CD4-positive, alpha-beta T cell (primary cell): ENCODE data around the gene USP12. TPM values are rescaled to one million over a fixed set of nuclear protein-coding genes. Genes with fewer than 3 reads are reported as not detected.
"Not testable (repeated sequence)": the region's sequence is repeated elsewhere in the genome, so short reads cannot be mapped to it uniquely, and the experiment has no call there.

Source experiments
- ATAC-seq: fragments of 200-7000 bp; cut with Tn5 transposase; one replicate; pipeline ENCODE4 v1.10.0; 2022; ENCODE audit warnings: mild to moderate bottlenecking; ENCODE audit not compliant: poor library complexity
- CTCF ChIA-PET: fragments of 350-600 bp; sonication (Branson Sonifier 250); formaldehyde crosslinking; loops from one replicate; lab custom pipeline; 2021; ENCODE audit warnings: antibody characterized with exemption, inconsistent platforms; lab: Charles Lee
- POLR2A ChIA-PET: fragments of 350-600 bp; sonication (Branson Sonifier 250); formaldehyde crosslinking; loops from one replicate; lab custom pipeline; 2021; ENCODE audit warnings: antibody characterized with exemption, inconsistent platforms; lab: Charles Lee
- DNase-seq, 14 experiments: peaks; one replicate each; pipeline ENCODE4 v3.0.0-alpha.2; 2013 to 2020; ENCODE audit warnings: mixed read lengths in 2 of 14
- H3K27ac ChIP-seq, 2 donors: one replicate each; pipeline versions ENCODE4 v1.5.1 to v1.7.0; 2013; ENCODE audit warnings: low read length in 2 of 2, low read depth in 1 of 2, mild to moderate bottlenecking in 1 of 2
- H3K27me3 ChIP-seq, 2 experiments: 1 replicate in 1 of 2; 2 replicates in 1 of 2; pipeline versions ENCODE4 v1.6.1 to v1.7.0; 2013; ENCODE audit warnings: low read length in 2 of 2, control low read depth in 1 of 2, mild to moderate bottlenecking in 1 of 2, moderate library complexity in 1 of 2; ENCODE audit not compliant: insufficient read depth in 2 of 2, control insufficient read depth in 1 of 2
- H3K36me3 ChIP-seq: one replicate; pipeline ENCODE4 v1.6.1; 2013; ENCODE audit warnings: low read length, control low read depth; ENCODE audit not compliant: insufficient read depth
- H3K4me1 ChIP-seq: one replicate; pipeline ENCODE4 v1.6.1; 2013; ENCODE audit warnings: low read length, control low read depth; ENCODE audit not compliant: insufficient read depth
- H3K4me3 ChIP-seq: one replicate; pipeline ENCODE4 v1.5.1; 2013; ENCODE audit warnings: mild to moderate bottlenecking, low read length, moderate library complexity
- H3K9me3 ChIP-seq, 2 experiments: 1 replicate in 1 of 2; 2 replicates in 1 of 2; pipeline versions ENCODE4 v1.6.1 to v1.7.0; 2013; ENCODE audit warnings: low read length in 2 of 2, mild to moderate bottlenecking in 2 of 2, control low read depth in 1 of 2, moderate library complexity in 1 of 2; ENCODE audit not compliant: control insufficient read depth in 1 of 2, insufficient read depth in 1 of 2
- H3K27ac Mint-ChIP-seq: one replicate; pipeline ENCODE4 v1.8.0; 2020; ENCODE audit warnings: mixed read lengths
- H3K27me3 Mint-ChIP-seq: one replicate; pipeline ENCODE4 v1.8.0; 2021; ENCODE audit warnings: mixed read lengths
- H3K36me3 Mint-ChIP-seq: one replicate; pipeline ENCODE4 v1.8.0; 2021; ENCODE audit warnings: low read depth, mixed read lengths
- H3K4me1 Mint-ChIP-seq: one replicate; pipeline ENCODE4 v1.8.0; 2021; ENCODE audit warnings: low read depth, mixed read lengths
- H3K4me3 Mint-ChIP-seq: one replicate; pipeline ENCODE4 v1.8.0; 2020; ENCODE audit warnings: mild to moderate bottlenecking, mixed read lengths
- H3K9me3 Mint-ChIP-seq: one replicate; pipeline ENCODE4 v1.8.0; 2020; ENCODE audit warnings: mixed read lengths
- intact Hi-C, 2 experiments: fragments of 100-400 bp; cut with DNase I in 1 of 2; cut with micrococcal nuclease in 1 of 2; formaldehyde crosslinking; loops; one replicate each; pipeline versions ENCODE4 v1.15.1 to v1.9.0; 2023 to 2025; cut with DNase I, micrococcal nuclease
- total RNA-seq, 174 experiments: library from RNA in 2 of 174; stranded (reverse) in 2 of 174; gene quantifications; one replicate each; pipeline ENCODE4 v1.2.3 and lab custom pipeline; 2021 to 2026
- TF ChIP-seq, protein P1 (sequence below): fragments of 200-600 bp; IDR thresholded peaks from one replicate; pipeline ENCODE4 v1.8.0; 2022; ENCODE audit warnings: antibody characterized with exemption, mild to moderate bottlenecking

The USP12 gene
- total RNA-seq, 2 experiments from 2014 or later = 56.9 to 58.8 TPM

DNA sequence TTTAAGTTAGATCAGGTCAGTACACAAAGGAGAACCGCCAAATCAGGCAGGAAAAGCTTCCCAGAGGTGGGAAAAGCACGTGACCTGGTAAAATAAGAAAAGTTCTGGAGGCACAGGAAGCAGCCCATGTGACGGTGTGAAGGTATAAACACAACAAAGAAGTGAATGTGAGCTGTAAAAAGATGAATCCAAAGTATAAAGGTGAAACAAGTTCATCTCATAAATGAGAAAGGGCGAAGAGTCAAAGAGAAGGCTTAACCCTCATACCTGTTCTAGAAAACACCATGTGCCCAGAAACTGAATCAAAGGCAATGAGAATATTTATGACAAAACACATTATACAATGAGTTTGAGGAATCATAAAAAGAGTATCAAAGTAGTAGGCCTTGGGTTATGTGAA, 47.0 kb downstream of the USP12 start:
- H3K27me3 Mint-ChIP-seq = no peaks in the 10 kb centered on the region
- no peak overlapping the region for H3K4me3 Mint-ChIP-seq
- ChIA-PET CTCF (no interaction called here), POLR2A (no interaction called here)
- DNase-seq (no peak), ATAC-seq (no peak)
- peaks cover 66% of the 10 kb centered on the region for H3K4me1 Mint-ChIP-seq
- TF ChIP-seq, protein P1, sequence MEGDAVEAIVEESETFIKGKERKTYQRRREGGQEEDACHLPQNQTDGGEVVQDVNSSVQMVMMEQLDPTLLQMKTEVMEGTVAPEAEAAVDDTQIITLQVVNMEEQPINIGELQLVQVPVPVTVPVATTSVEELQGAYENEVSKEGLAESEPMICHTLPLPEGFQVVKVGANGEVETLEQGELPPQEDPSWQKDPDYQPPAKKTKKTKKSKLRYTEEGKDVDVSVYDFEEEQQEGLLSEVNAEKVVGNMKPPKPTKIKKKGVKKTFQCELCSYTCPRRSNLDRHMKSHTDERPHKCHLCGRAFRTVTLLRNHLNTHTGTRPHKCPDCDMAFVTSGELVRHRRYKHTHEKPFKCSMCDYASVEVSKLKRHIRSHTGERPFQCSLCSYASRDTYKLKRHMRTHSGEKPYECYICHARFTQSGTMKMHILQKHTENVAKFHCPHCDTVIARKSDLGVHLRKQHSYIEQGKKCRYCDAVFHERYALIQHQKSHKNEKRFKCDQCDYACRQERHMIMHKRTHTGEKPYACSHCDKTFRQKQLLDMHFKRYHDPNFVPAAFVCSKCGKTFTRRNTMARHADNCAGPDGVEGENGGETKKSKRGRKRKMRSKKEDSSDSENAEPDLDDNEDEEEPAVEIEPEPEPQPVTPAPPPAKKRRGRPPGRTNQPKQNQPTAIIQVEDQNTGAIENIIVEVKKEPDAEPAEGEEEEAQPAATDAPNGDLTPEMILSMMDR = no peak
- intact Hi-C loops = no loop called here
- no peak overlapping the region for H3K27ac Mint-ChIP-seq
- Histone ChIP-seq H3K9me3 (peaks cover 0 to 19% of the 10 kb centered on the region in 2 experiments), H3K27ac (no peak overlapping the region), H3K27me3 (no peaks in the 10 kb centered on the region), H3K36me3 (peaks cover 2% of the 10 kb centered on the region), H3K4me1 (peaks cover 19% of the 10 kb centered on the region), H3K4me3 (no peak overlapping the region)
- H3K36me3 Mint-ChIP-seq = peaks cover 64% of the 10 kb centered on the region
- peaks cover 7% of the 10 kb centered on the region for H3K9me3 Mint-ChIP-seq

DNA sequence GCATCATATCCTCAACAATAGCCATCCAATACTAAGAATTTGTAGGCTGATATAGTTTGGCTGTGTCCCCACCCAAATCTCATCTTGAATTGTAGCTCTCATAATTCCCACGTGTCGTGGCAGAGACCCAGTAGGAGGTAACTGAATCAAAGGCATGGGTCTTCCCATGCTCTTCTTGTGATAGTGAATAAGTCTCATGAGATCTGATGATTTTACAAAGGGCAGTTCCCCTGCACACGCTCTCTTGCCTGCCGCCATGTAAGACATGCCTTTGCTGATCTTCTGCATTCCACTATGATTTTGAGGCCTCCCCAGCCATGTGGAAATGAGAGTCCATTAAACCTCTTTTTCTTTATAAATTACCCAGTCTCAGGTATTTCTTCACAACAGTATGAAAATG, 48.2 kb downstream of the USP12 start:
- H3K27ac ChIP-seq, H3K27me3 Mint-ChIP-seq, ATAC-seq, H3K4me3 Mint-ChIP-seq, H3K27ac Mint-ChIP-seq, H3K27me3 ChIP-seq, H3K36me3 ChIP-seq, CTCF ChIA-PET, H3K4me3 ChIP-seq, DNase-seq, POLR2A ChIA-PET, H3K9me3 Mint-ChIP-seq, intact Hi-C loops: not testable (repeated sequence)
- peaks cover 67% of the 10 kb centered on the region for H3K4me1 Mint-ChIP-seq
- peaks cover 16% of the 10 kb centered on the region for H3K4me1 ChIP-seq
- H3K9me3 ChIP-seq = peaks cover 0 to 19% of the 10 kb centered on the region in 2 experiments
- H3K36me3 Mint-ChIP-seq = peaks cover 72% of the 10 kb centered on the region

DNA sequence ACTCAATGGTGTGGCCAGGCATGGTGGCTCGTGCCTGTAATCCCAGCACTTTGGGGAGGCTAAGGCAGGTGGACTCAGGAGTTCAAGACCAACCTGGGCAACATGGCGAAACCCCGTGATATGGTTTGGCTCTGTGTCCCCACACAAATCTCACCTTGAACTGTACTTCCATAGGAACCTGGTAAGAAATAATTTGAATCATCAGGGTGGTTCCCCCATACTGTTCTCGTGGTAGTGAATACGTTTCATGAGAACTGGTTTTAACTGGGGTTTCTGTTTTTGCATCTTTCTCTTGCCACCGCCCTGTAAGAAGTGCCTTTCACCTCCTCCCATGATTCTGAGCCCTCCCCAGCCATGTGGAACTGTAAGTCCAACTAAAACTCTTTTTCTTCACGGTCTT, 49.6 kb downstream of the USP12 start:
- TF ChIP-seq, protein P1 = no peak
- H3K4me3 ChIP-seq = no peak overlapping the region
- peaks cover 67% of the 10 kb centered on the region for H3K36me3 Mint-ChIP-seq
- no peaks in the 10 kb centered on the region for H3K27me3 ChIP-seq
- H3K27ac ChIP-seq = no peak overlapping the region
- ChIA-PET POLR2A (no interaction called here), CTCF (no interaction called here)
- H3K9me3 Mint-ChIP-seq = peaks cover 7% of the 10 kb centered on the region
- H3K9me3 ChIP-seq = peaks cover 0 to 19% of the 10 kb centered on the region in 2 experiments
- no peaks in the 10 kb centered on the region for H3K27me3 Mint-ChIP-seq
- H3K4me3 Mint-ChIP-seq = no peak overlapping the region
- H3K36me3 ChIP-seq = peaks cover 4% of the 10 kb centered on the region
- ATAC-seq (no peak), DNase-seq (no peak)
- peaks cover 16% of the 10 kb centered on the region for H3K4me1 ChIP-seq
- H3K4me1 Mint-ChIP-seq = peaks cover 66% of the 10 kb centered on the region
- intact Hi-C loops = no loop called here
- no peak overlapping the region for H3K27ac Mint-ChIP-seq

DNA sequence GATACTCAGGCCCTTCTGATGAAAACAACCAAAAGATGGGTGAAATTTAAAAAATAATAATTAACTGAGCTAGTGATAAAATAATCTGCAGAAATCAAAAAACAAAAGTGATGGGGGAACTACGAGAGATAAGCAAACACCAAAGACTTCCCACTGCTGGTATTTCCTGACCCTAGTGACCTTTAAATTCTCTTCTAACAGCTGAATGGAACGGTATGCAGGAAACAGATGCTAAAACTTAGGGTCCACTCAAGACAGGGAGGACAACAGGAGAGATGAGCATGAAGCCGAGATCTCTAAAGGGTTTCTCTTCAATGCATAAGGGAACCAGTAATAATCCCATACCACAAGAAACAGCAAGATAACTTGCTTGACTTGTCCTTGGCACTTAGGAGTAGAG, 50.8 kb downstream of the USP12 start:
- intact Hi-C loops = no loop called here
- H3K4me3 ChIP-seq = no peak overlapping the region
- Mint-ChIP-seq H3K9me3 (peaks cover 7% of the 10 kb centered on the region), H3K4me1 (peaks cover 56% of the 10 kb centered on the region), H3K27ac (no peak overlapping the region), H3K4me3 (no peak overlapping the region), H3K36me3 (peaks cover 76% of the 10 kb centered on the region), H3K27me3 (no peaks in the 10 kb centered on the region)
- H3K27me3 ChIP-seq = no peaks in the 10 kb centered on the region
- peaks cover 5% of the 10 kb centered on the region for H3K4me1 ChIP-seq
- H3K36me3 ChIP-seq = peaks cover 10% of the 10 kb centered on the region
- ChIA-PET CTCF (no interaction called here), POLR2A (no interaction called here)
- no peak overlapping the region for H3K27ac ChIP-seq
- DNase-seq (no peak), ATAC-seq (no peak)
- TF ChIP-seq, protein P1 = no peak
- H3K9me3 ChIP-seq = peaks cover 0 to 14% of the 10 kb centered on the region in 2 experiments
